ENCODE measurements around the gene PLA2G2F. TPM values are rescaled to one million over a fixed set of nuclear protein-coding genes. Genes with fewer than 3 reads are reported as not detected.

Gene PLA2G2F
- total RNA-seq, 2 experiments from 2014 or later, result not detected

GRCh38 chr1:20199403-20199802, 60.3 kb downstream of the PLA2G2F start:
- H3K4me3 ChIP-seq (ENCODE audit: low read length), result no peak overlapping the region
- no peaks in the 10 kb centered on the region for H3K36me3 ChIP-seq (ENCODE audit: insufficient read depth, low read length)
- no peak overlapping the region for H3K27ac ChIP-seq (ENCODE audit: low read depth in 1 of 2, low read length in 2 of 2)
- ATAC-seq (ENCODE audit: poor library complexity) (no peak), DNase-seq (no peak)
- H3K9me3 ChIP-seq (ENCODE audit: control insufficient read depth in 1 of 2, insufficient read depth in 1 of 2, low read length in 2 of 2), result no peaks in the 10 kb centered on the region
- ChIA-PET CTCF (no interaction called here), POLR2A (no interaction called here)
- no peaks in the 10 kb centered on the region for H3K9me3 Mint-ChIP-seq
- peaks cover 0 to 2% of the 10 kb centered on the region in 2 experiments for H3K27me3 ChIP-seq (ENCODE audit: control insufficient read depth in 1 of 2, insufficient read depth in 2 of 2, low read length in 2 of 2)
- intact Hi-C loops (cut with DNase I, micrococcal nuclease), result loop anchor here in 1 of 2 experiments (5.0 to 10.0 kb wide), 2 partner anchors 225 to 293 kb away; partner anchors contain the start of gene PLA2G2A
- no peak overlapping the region for H3K27ac Mint-ChIP-seq
- H3K4me1 ChIP-seq (ENCODE audit: insufficient read depth, low read length), result peaks cover 4% of the 10 kb centered on the region
- no peaks in the 10 kb centered on the region for H3K4me1 Mint-ChIP-seq (ENCODE audit: low read depth)
- no peaks in the 10 kb centered on the region for H3K36me3 Mint-ChIP-seq (ENCODE audit: low read depth)
- H3K27me3 Mint-ChIP-seq, result peaks cover 13% of the 10 kb centered on the region
- no peak overlapping the region for H3K4me3 Mint-ChIP-seq
- TF ChIP-seq CTCF (IDR thresholded peaks at IDR 0.05), result no peak

- ChIA-PET POLR2A (no interaction called here), CTCF (no interaction called here)
- Mint-ChIP-seq H3K4me1 (ENCODE audit: low read depth) (no peaks in the 10 kb centered on the region), H3K9me3 (no peaks in the 10 kb centered on the region), H3K4me3 (no peak overlapping the region), H3K36me3 (ENCODE audit: low read depth) (no peaks in the 10 kb centered on the region), H3K27me3 (peaks cover 13% of the 10 kb centered on the region), H3K27ac (no peak overlapping the region)
- peaks cover 3% of the 10 kb centered on the region for H3K4me1 ChIP-seq (ENCODE audit: insufficient read depth, low read length)
- no peak overlapping the region for H3K27ac ChIP-seq (ENCODE audit: low read depth in 1 of 2, low read length in 2 of 2)
- no peak for TF ChIP-seq CTCF (IDR thresholded peaks at IDR 0.05)
- DNase-seq, result no peak
- no peaks in the 10 kb centered on the region for H3K9me3 ChIP-seq (ENCODE audit: control insufficient read depth in 1 of 2, insufficient read depth in 1 of 2, low read length in 2 of 2)
- H3K36me3 ChIP-seq (ENCODE audit: insufficient read depth, low read length), result no peaks in the 10 kb centered on the region
- intact Hi-C loops (cut with DNase I, micrococcal nuclease), result loop anchor here in 1 of 2 experiments (5.0 to 10.0 kb wide), 2 partner anchors 225 to 292 kb away; partner anchors contain the start of gene PLA2G2A
- ATAC-seq (ENCODE audit: poor library complexity), result no peak
- peaks cover 0 to 2% of the 10 kb centered on the region in 2 experiments for H3K27me3 ChIP-seq (ENCODE audit: control insufficient read depth in 1 of 2, insufficient read depth in 2 of 2, low read length in 2 of 2)
- H3K4me3 ChIP-seq (ENCODE audit: low read length), result no peak overlapping the region
These were observed 60.7 kb downstream of the PLA2G2F start for GRCh38 chr1:20199840-20200239.

Other genes with a start within 250 kb of the PLA2G2F start
- gene PLA2G2E, start 215.7 kb upstream of the PLA2G2F start, total RNA-seq, result not detected
- not detected for gene PLA2G2A, start 159.7 kb upstream of the PLA2G2F start, total RNA-seq
- gene PLA2G5, start 69.1 kb upstream of the PLA2G2F start, total RNA-seq, result not detected
- gene PLA2G2D, start 19.8 kb upstream of the PLA2G2F start, total RNA-seq, result not detected
- under 1 TPM; 0.22 to 0.44 TPM for gene UBXN10, start 46.8 kb downstream of the PLA2G2F start, total RNA-seq
- not detected for gene PLA2G2C, start 47.2 kb downstream of the PLA2G2F start, total RNA-seq
- under 1 TPM; 0.08 TPM for gene VWA5B1, start 151.6 kb downstream of the PLA2G2F start, total RNA-seq

Measured in CD4-positive, alpha-beta T cell (primary cell).